ENCODE results near the gene LY9. TPM values are rescaled to one million over a fixed set of nuclear protein-coding genes. Genes with fewer than 3 reads are reported as not detected.

The LY9 gene
- total and polyA plus RNA-seq, 9 of the 15 experiments (the other 6 are each of a cell fraction or from before 2014, with no cell fraction given) = not detected

- TF ChIP-seq SFPQ (IDR thresholded peaks at IDR 0.05; ENCODE audit: low read depth, low read length) (no peak), CREB3 (tag; conservative IDR thresholded peaks at IDR 0.05; ENCODE audit: low read depth) (no peak), CREM (IDR thresholded peaks at IDR 0.05; ENCODE audit: low read depth) (no peak), ZNF518B (CRISPR knock-in tag; IDR thresholded peaks at IDR 0.05) (no peak), PURB (CRISPR knock-in tag; IDR thresholded peaks at IDR 0.05; ENCODE audit: low read depth) (no peak)
Observed at GRCh38 chr1:160827418-160827817, 31.4 kb downstream of the LY9 start (continued).

Measured in K562 (cell line).